ENCODE data around the gene DRAXIN. TPM values are rescaled to one million over a fixed set of nuclear protein-coding genes. Genes with fewer than 3 reads are reported as not detected.

DRAXIN gene
- total RNA-seq, 2 donors from 2014 or later = 0.35 TPM; not detected in 1

- no peak for DNase-seq (ENCODE audit: low spot score)
- TF ChIP-seq CTCF (IDR thresholded peaks at IDR 0.05) = no peak
- no peaks in the 10 kb centered on the region for H3K9me3 ChIP-seq
- no peak overlapping the region for H3K4me3 ChIP-seq
- peaks cover 18 to 31% of the 10 kb centered on the region in 2 donors for H3K4me1 ChIP-seq (ENCODE audit: control insufficient read depth in 1 of 2, low read depth in 2 of 2)
- H3K36me3 ChIP-seq = no peaks in the 10 kb centered on the region
- no peak overlapping the region for H3K27ac ChIP-seq
- no peak for ATAC-seq (ENCODE audit: insufficient number of reproducible peaks, low FRiP score, low read depth)
- H3K27me3 ChIP-seq (replicated peaks; ENCODE audit: insufficient read depth) = no peaks in the 10 kb centered on the region
Measured at GRCh38 chr1:11733306-11733705, 41.8 kb downstream of the DRAXIN start.

GRCh38 chr1:11735531-11735853 is 44.0 kb downstream of the DRAXIN start:
- no peak for DNase-seq (ENCODE audit: low spot score)
- H3K4me1 ChIP-seq (ENCODE audit: control insufficient read depth in 1 of 2, low read depth in 2 of 2) = peaks cover 18 to 27% of the 10 kb centered on the region in 2 donors
- no peaks in the 10 kb centered on the region for H3K36me3 ChIP-seq
- H3K27me3 ChIP-seq (replicated peaks; ENCODE audit: insufficient read depth) = no peaks in the 10 kb centered on the region
- no peak for ATAC-seq (ENCODE audit: insufficient number of reproducible peaks, low FRiP score, low read depth)
- peak overlapping the region; percentile 96 for H3K4me3 ChIP-seq
- no peak for TF ChIP-seq CTCF (IDR thresholded peaks at IDR 0.05)
- no peaks in the 10 kb centered on the region for H3K9me3 ChIP-seq
- peak overlapping the region; percentile 77 to 86 for H3K27ac ChIP-seq

- peak; percentile 42 for ATAC-seq (ENCODE audit: insufficient number of reproducible peaks, low FRiP score, low read depth)
Measured at GRCh38 chr1:11735854-11736745, 44.6 kb downstream of the DRAXIN start, which contains the start of gene AGTRAP. AGTRAP (plus strand) TSS chr1:11736136; CDS start chr1:11736209, 73 bp downstream.

GRCh38 chr1:11736746-11737639 is 45.5 kb downstream of the DRAXIN start:
- Histone ChIP-seq H3K27ac (peak overlapping the region; percentile 77 to 86), H3K36me3 (no peaks in the 10 kb centered on the region), H3K27me3 (replicated peaks; ENCODE audit: insufficient read depth) (no peaks in the 10 kb centered on the region), H3K4me1 (ENCODE audit: control insufficient read depth in 1 of 2, low read depth in 2 of 2) (peaks cover 16 to 20% of the 10 kb centered on the region in 2 donors), H3K4me3 (peak overlapping the region; percentile 96), H3K9me3 (no peaks in the 10 kb centered on the region)
- no peak for TF ChIP-seq CTCF (IDR thresholded peaks at IDR 0.05)
- ATAC-seq (ENCODE audit: insufficient number of reproducible peaks, low FRiP score, low read depth) (peak; percentile 58), DNase-seq (ENCODE audit: low spot score) (peak; percentile 43)

More at GRCh38 chr1:11735854-11736745, 44.6 kb downstream of the DRAXIN start, which contains the start of gene AGTRAP:
- TF ChIP-seq CTCF (IDR thresholded peaks at IDR 0.05) = peak; percentile 11
- peaks cover 18 to 24% of the 10 kb centered on the region in 2 donors for H3K4me1 ChIP-seq (ENCODE audit: control insufficient read depth in 1 of 2, low read depth in 2 of 2)
- peak within 1 kb of the TSS; percentile 96 for H3K4me3 ChIP-seq
- no peaks in the 10 kb centered on the region for H3K27me3 ChIP-seq (replicated peaks; ENCODE audit: insufficient read depth)
- DNase-seq (ENCODE audit: low spot score) = peak; percentile 78
- no peaks in the 10 kb centered on the region for H3K36me3 ChIP-seq
- H3K27ac ChIP-seq = peak within 1 kb of the TSS; percentile 77 to 86
- H3K9me3 ChIP-seq = no peaks in the 10 kb centered on the region

- Histone ChIP-seq H3K27ac (no peak overlapping the region), H3K27me3 (replicated peaks; ENCODE audit: insufficient read depth) (no peaks in the 10 kb centered on the region), H3K4me1 (ENCODE audit: control insufficient read depth in 1 of 2, low read depth in 2 of 2) (peaks cover 12% of the 10 kb centered on the region in 2 donors), H3K4me3 (no peak overlapping the region), H3K36me3 (no peaks in the 10 kb centered on the region), H3K9me3 (no peaks in the 10 kb centered on the region)
- ATAC-seq (ENCODE audit: insufficient number of reproducible peaks, low FRiP score, low read depth) (no peak), DNase-seq (ENCODE audit: low spot score) (no peak)
- TF ChIP-seq CTCF (IDR thresholded peaks at IDR 0.05) = no peak
Measured at GRCh38 chr1:11738096-11738495, 46.6 kb downstream of the DRAXIN start.

Measured in thoracic aorta (tissue), 2 donors.